ENCODE measurements around the gene DSCAM. TPM values are rescaled to one million over a fixed set of nuclear protein-coding genes. Genes with fewer than 3 reads are reported as not detected.

DSCAM gene
- total RNA-seq, 1 experiment from 2014 or later = not detected

GRCh38 chr21:40566486-40566885 is 280.5 kb downstream of the DSCAM start:
- DNase-seq (ENCODE audit: low read depth, low spot score) (no peak), ATAC-seq (no peak)
- Histone ChIP-seq H3K4me2 (ENCODE audit: low read length) (no peak overlapping the region), H3K4me3 (replicated peaks in 1 of 2; ENCODE audit: low read depth in 1 of 2, low read length in 2 of 2) (no peak overlapping the region), H3K79me2 (ENCODE audit: insufficient read depth, low read length) (no peaks in the 10 kb centered on the region), H3K36me3 (ENCODE audit: control insufficient read depth in 1 of 2, insufficient read depth in 2 of 2, low read length in 2 of 2) (no peaks in the 10 kb centered on the region), H3K27me3 (ENCODE audit: insufficient read depth, low read length) (no peaks in the 10 kb centered on the region), H4K20me1 (ENCODE audit: insufficient read depth) (no peaks in the 10 kb centered on the region), H3K9me3 (ENCODE audit: control insufficient read depth in 1 of 2, insufficient read depth in 1 of 2, low read depth in 1 of 2, low read length in 2 of 2) (peaks cover 37 to 45% of the 10 kb centered on the region in 2 experiments; a peak in 2 of 4 replicates), H3K27ac (ENCODE audit: low read depth, low read length) (no peak overlapping the region), H3K9me2 (ENCODE audit: insufficient read depth) (no peaks in the 10 kb centered on the region), H3K9ac (ENCODE audit: low read length) (no peak overlapping the region), H3K4me1 (ENCODE audit: control insufficient read depth in 1 of 2, insufficient read depth in 2 of 2, low read length in 2 of 2) (no peaks in the 10 kb centered on the region), H2AFZ (ENCODE audit: low read depth, low read length, poor library complexity, severe bottlenecking) (no peak overlapping the region)
- intact Hi-C loops (cut with micrococcal nuclease) = no loop called here
- BruUV-seq (replicated peaks) = no TSS peak
- TF ChIP-seq CTCF (IDR thresholded peaks at IDR 0.05 in 2 of 3, conservative IDR thresholded peaks at IDR 0.05 in 1 of 3; ENCODE audit: borderline replicate concordance in 1 of 3, insufficient read depth in 1 of 3, low read depth in 2 of 3, low read length in 2 of 3) (no peak), EZH2phosphoT487 (IDR thresholded peaks at IDR 0.05; ENCODE audit: borderline replicate concordance) (no peak), SP1 (IDR thresholded peaks at IDR 0.05; ENCODE audit: low read depth) (no peak), ELF1 (IDR thresholded peaks at IDR 0.05; ENCODE audit: borderline replicate concordance, low read depth) (no peak), REST (IDR thresholded peaks at IDR 0.05; ENCODE audit: low read depth) (no peak), ZNF274 (IDR thresholded peaks at IDR 0.05; ENCODE audit: low read depth, low read length) (no peak), FOSL1 (IDR thresholded peaks at IDR 0.05; ENCODE audit: low read depth) (no peak), SRF (IDR thresholded peaks at IDR 0.05; ENCODE audit: low read depth) (no peak), YY1 (IDR thresholded peaks at IDR 0.05; ENCODE audit: extremely low read depth, insufficient replicate concordance, low read depth, low read length) (no peak), CBX3 (IDR thresholded peaks at IDR 0.05; ENCODE audit: low read depth) (no peak), ZFX (IDR thresholded peaks at IDR 0.05) (no peak), CEBPB (IDR thresholded peaks at IDR 0.05; ENCODE audit: low read depth) (no peak)
- RAD21 ChIA-PET (ENCODE audit: low non-redundant PET in 1 of 2, low total read pairs in 2 of 2, uncharacterized antibody in 2 of 2, unreplicated experiment in 2 of 2) = no interaction called here
- POLR2A ChIA-PET = no interaction called here
- CTCF ChIA-PET = no interaction called here

Data from HCT116 (cell line).